HG02642 (cell line): ENCODE data around the gene PTPRK.
"Not testable (repeated sequence)": the region's sequence is repeated elsewhere in the genome, so short reads cannot be mapped to it uniquely, and the experiment has no call there.

Experiments
- ATAC-seq: cut with Tn5 transposase; IDR thresholded peaks from one replicate; pipeline ENCODE4 v1.9.1; 2021; ENCODE audit warnings: mild to moderate bottlenecking; ENCODE audit not compliant: unreplicated experiment, poor library complexity

Gene PTPRK

DNA sequence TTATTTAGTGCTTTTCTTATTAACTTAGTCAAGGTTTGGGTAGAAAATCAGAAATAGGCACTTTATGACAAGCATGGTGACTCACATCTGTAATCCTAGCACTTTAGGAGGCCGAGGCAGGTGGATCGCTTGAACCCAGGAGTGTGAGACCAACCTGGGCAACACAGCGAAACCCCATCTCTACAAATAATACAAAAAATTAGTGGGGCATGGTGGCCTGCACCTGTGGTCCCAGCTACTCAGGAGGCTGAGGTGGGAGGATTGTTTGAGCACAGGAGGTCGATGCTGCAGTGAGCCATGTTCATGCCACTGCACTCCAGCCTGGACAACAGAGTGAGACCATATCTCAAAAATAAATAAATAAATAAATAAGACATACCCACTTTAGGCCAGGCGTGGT is 568.2 kb downstream of the PTPRK start:
- ATAC-seq: no peak

DNA sequence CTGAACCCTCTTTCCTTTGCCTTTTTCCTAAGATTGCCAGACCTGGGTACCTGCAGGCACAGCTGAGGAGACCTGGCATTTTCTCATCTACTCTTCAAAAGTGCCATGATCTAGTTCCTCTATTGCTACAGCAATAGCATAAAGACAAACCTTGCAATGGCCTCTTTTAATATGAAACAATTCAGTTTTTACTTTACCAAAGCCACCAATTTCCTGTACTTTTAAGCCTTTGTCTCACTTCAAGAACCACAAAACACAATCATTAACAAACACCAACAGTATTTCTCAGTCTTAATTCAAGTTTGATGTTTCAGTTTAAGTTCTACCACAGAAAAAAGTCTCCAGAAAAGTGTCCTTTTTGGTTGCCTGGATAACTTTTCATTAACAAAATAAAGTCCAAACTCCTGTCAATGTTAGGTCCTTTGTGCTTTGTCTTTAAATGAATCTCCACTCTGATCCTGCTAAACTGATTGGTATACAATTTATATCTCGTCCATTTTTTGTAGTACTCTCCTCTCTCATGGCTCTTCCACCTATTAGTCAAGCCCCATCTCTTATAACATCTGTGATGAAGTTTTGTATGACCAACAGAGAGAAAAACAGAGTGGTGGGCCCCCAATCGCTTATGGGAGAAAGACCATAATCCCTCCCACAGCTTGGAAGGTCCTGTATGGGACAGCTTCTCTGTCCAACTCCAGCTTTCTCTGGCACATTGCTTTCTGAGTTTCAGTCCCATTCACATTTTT is 569.1 kb downstream of the PTPRK start:
- peak; percentile 77 for ATAC-seq

GRCh38 chr6:127950566-127951145 is 569.7 kb downstream of the PTPRK start:
- ATAC-seq: peak; percentile 39

GRCh38 chr6:127949251-127949650 is 571.1 kb downstream of the PTPRK start:
- no peak for ATAC-seq

DNA sequence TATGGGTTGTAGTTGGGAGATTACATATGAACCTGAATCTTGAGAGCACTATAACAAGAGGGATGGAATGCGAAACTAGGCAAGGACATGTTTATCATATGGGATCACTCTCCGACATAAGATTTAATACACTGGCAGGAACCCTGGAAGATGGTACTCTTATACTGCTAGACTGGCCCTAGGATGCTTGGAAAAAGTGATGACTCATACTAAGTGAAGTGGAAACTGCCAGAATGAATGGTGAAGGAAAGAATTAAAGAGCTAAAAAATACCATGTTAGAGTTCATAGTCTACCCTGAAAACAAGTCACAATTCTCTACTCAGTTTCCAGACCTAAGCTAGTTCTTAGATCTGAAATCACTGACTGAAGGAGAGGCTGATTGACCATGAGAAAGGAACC is 574.0 kb downstream of the PTPRK start:
- no peak for ATAC-seq

GRCh38 chr6:127945434-127946097 is 574.8 kb downstream of the PTPRK start:
- ATAC-seq: no peak

GRCh38 chr6:127941228-127941627 is 579.2 kb downstream of the PTPRK start:
- ATAC-seq: no peak

GRCh38 chr6:127939442-127940066 is 580.8 kb downstream of the PTPRK start:
- ATAC-seq: no peak

GRCh38 chr6:127938701-127939100 is 581.7 kb downstream of the PTPRK start:
- no peak for ATAC-seq

GRCh38 chr6:127937747-127938146 is 582.7 kb downstream of the PTPRK start:
- ATAC-seq: no peak

- no peak for ATAC-seq
Measured at GRCh38 chr6:127937102-127937501, 583.3 kb downstream of the PTPRK start.

- ATAC-seq: no peak
Measured at GRCh38 chr6:127934956-127935355, 585.4 kb downstream of the PTPRK start.

GRCh38 chr6:127933852-127934840 is 586.3 kb downstream of the PTPRK start:
- no peak for ATAC-seq

GRCh38 chr6:127933137-127933536 is 587.3 kb downstream of the PTPRK start:
- no peak for ATAC-seq

DNA sequence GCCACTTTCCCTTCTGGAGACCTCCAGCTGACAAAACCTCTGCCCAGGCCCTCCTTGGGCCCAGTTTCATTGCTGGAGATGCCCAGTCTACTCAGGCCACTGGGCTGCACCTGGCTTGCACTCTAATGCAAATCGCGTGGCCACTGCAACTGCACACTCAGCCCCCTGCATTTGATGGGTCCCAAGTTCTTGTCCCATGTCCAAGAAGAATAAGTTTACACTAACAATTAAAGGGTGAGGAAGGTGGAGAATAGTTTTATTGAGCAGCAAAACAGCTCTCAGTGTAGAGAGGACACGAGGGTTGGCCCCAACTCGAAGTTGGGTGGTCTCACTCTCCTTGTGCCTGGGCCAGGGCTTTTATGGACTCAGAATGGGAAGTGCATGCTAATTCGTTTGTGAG is 587.7 kb downstream of the PTPRK start:
- no peak for ATAC-seq

- not testable (repeated sequence) for ATAC-seq
Measured at GRCh38 chr6:127926441-127926840, 594.0 kb downstream of the PTPRK start.

- ATAC-seq: no peak
Measured at GRCh38 chr6:127924440-127924839, 596.0 kb downstream of the PTPRK start.

DNA sequence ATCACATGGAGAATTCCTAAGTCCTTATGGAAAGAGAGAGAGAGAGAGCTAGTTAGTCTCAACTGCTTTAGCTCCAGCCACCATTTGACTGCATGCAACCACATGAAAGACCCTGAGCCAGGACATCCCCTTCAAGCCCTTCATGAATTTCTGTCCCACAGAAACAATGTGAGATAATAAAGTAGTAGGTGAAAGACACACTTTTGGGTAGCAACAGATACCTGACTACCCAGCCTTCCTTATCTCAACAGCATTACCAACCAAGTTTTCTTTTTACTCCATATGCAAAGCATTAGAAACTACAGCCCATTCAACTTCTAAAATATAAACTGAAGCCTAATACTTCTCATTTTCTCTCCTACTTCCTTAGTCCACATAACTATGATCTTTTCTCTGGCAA is 596.4 kb downstream of the PTPRK start:
- no peak for ATAC-seq

DNA sequence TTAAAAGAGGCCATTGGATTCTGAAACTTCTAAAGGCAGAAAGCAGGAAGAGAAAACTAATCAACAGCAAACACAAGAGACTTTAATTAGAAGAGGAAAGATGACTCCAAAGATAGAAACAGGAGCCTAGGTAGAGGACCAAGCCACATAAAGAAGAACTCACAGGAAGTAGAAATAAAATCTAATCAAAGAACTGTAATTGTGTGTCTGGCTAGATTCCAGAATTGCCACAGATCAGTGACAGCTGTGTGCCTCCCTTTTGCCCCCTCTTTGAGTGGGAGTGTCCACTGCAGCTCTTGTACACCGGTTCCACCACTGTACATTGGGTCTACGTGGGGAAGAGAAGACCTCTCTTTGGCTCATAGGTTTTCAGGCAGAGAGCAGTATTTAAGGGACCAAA is 597.3 kb downstream of the PTPRK start:
- ATAC-seq: no peak

DNA sequence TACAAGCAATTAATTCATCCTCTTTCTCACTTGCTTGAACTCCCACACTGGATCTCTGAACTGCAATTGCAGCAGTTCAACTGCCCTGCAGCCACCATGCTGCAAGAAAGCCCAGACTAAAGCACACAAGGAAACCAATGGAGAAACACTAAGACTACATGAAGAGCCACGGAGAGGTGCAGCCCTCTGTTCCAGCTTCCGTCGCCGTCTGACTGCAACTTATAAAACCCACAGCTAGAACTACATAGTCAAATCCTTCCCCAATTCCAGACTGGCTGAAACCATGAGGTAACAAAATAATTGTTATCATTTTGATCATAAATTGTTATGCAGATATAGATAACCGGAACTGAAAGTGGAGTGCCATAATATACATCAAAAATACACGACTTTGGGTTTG is 598.4 kb downstream of the PTPRK start:
- no peak for ATAC-seq
